HL-60 (cell line): ENCODE results near the gene NEDD8.

Experiments
- DNase-seq, 2 experiments: peaks; one replicate each; pipeline ENCODE4 v3.0.0-alpha.2; 2010 to 2020; ENCODE audit warnings: low read depth in 1 of 2, low spot score in 1 of 2
- H3K27ac ChIP-seq: fragments of 250-450 bp; sonication (Bioruptor Pico); replicated peaks from 2 replicates; pipeline ENCODE4 v1.5.1; 2020; ENCODE audit warnings: mild to moderate bottlenecking, moderate library complexity
- H3K27me3 ChIP-seq: fragments of 250-450 bp; sonication (Bioruptor Pico); 2 replicates; pipeline ENCODE4 v1.5.1; 2021; ENCODE audit warnings: mild to moderate bottlenecking, moderate library complexity; ENCODE audit not compliant: insufficient read depth, poor library complexity, severe bottlenecking
- H3K4me3 ChIP-seq: replicated peaks from 2 replicates; pipeline ENCODE4 v1.5.1; 2011; ENCODE audit warnings: mild to moderate bottlenecking, control low read depth, low read length; ENCODE audit not compliant: insufficient read depth
- GABPA ChIP-seq: IDR thresholded peaks from 2 replicates; pipeline ENCODE4 v1.6.1; 2012; ENCODE audit warnings: low read depth
- POLR2AphosphoS5 ChIP-seq: IDR thresholded peaks from 2 replicates; pipeline ENCODE4 v1.6.1; 2012; ENCODE audit warnings: low read depth
- SPI1 ChIP-seq: IDR thresholded peaks from 2 replicates; pipeline ENCODE4 v1.6.1; 2012; ENCODE audit warnings: low read depth, mild to moderate bottlenecking, borderline replicate concordance
- TF ChIP-seq, protein P1 (sequence below): IDR thresholded peaks from one replicate; pipeline ENCODE4 v1.5.1; 2011; ENCODE audit warnings: low read length, control low read depth, inconsistent platforms; ENCODE audit not compliant: insufficient read depth
- TF ChIP-seq, protein P2 (sequence below): IDR thresholded peaks from 2 replicates; pipeline ENCODE4 v1.6.1; 2012; ENCODE audit warnings: low read depth; ENCODE audit not compliant: insufficient replicate concordance

Gene NEDD8

DNA sequence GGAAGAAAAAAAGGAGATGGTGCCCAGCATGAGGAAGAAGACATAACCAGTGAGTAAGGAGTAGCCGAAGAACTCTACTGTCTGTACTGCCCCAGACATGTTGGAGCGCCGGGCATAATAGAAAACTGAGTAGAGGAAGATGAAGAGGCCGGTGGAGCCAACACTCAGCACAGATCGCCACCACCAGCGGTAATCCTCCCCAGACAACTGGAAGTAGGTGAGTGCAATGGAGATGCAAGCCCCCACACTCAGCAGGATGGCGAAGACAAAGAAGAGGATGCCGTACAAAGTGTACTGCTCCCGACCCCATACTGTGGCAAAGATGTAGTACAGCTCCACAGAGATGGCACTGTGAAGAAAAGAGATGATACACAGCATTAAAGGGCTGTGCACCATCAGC, 42.7 kb downstream of the NEDD8 start:
- H3K27ac ChIP-seq: 0 out of 2 replicates have a peak overlapping the region, but pooled peaks have one; percentile 79
- no peaks in the 10 kb centered on the region for H3K27me3 ChIP-seq
- H3K4me3 ChIP-seq: no peak overlapping the region
- TF ChIP-seq SPI1 (no peak), POLR2AphosphoS5 (no peak), GABPA (no peak)
- TF ChIP-seq, protein P1, sequence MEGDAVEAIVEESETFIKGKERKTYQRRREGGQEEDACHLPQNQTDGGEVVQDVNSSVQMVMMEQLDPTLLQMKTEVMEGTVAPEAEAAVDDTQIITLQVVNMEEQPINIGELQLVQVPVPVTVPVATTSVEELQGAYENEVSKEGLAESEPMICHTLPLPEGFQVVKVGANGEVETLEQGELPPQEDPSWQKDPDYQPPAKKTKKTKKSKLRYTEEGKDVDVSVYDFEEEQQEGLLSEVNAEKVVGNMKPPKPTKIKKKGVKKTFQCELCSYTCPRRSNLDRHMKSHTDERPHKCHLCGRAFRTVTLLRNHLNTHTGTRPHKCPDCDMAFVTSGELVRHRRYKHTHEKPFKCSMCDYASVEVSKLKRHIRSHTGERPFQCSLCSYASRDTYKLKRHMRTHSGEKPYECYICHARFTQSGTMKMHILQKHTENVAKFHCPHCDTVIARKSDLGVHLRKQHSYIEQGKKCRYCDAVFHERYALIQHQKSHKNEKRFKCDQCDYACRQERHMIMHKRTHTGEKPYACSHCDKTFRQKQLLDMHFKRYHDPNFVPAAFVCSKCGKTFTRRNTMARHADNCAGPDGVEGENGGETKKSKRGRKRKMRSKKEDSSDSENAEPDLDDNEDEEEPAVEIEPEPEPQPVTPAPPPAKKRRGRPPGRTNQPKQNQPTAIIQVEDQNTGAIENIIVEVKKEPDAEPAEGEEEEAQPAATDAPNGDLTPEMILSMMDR: no peak
- TF ChIP-seq, protein P2, sequence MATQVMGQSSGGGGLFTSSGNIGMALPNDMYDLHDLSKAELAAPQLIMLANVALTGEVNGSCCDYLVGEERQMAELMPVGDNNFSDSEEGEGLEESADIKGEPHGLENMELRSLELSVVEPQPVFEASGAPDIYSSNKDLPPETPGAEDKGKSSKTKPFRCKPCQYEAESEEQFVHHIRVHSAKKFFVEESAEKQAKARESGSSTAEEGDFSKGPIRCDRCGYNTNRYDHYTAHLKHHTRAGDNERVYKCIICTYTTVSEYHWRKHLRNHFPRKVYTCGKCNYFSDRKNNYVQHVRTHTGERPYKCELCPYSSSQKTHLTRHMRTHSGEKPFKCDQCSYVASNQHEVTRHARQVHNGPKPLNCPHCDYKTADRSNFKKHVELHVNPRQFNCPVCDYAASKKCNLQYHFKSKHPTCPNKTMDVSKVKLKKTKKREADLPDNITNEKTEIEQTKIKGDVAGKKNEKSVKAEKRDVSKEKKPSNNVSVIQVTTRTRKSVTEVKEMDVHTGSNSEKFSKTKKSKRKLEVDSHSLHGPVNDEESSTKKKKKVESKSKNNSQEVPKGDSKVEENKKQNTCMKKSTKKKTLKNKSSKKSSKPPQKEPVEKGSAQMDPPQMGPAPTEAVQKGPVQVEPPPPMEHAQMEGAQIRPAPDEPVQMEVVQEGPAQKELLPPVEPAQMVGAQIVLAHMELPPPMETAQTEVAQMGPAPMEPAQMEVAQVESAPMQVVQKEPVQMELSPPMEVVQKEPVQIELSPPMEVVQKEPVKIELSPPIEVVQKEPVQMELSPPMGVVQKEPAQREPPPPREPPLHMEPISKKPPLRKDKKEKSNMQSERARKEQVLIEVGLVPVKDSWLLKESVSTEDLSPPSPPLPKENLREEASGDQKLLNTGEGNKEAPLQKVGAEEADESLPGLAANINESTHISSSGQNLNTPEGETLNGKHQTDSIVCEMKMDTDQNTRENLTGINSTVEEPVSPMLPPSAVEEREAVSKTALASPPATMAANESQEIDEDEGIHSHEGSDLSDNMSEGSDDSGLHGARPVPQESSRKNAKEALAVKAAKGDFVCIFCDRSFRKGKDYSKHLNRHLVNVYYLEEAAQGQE: no peak
- no peak for DNase-seq

DNA sequence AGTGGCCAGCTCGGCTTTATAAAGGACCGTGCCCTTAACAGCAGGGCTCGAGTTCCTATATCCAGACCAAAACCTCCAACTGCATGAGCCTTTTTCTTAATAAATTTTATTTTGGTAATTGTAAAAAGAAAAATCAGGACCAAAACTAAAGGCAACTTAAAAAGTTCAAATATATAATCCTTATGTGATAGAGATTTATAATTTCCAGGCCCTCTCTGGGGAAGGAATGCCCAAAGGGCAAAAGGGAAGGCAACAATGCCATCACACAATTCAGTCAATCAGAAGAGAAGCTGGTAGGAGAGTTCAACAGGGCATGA, 43.1 kb downstream of the NEDD8 start:
- DNase-seq: no peak
- no peak for TF ChIP-seq POLR2AphosphoS5
- no peak for TF ChIP-seq GABPA
- TF ChIP-seq, protein P1: no peak
- no peak for TF ChIP-seq SPI1
- TF ChIP-seq, protein P2: no peak
- no peaks in the 10 kb centered on the region for H3K27me3 ChIP-seq
- H3K27ac ChIP-seq: peak overlapping the region; percentile 79; the same call in 1 of the 2 replicates
- peak overlapping the region; percentile 88 for H3K4me3 ChIP-seq

DNA sequence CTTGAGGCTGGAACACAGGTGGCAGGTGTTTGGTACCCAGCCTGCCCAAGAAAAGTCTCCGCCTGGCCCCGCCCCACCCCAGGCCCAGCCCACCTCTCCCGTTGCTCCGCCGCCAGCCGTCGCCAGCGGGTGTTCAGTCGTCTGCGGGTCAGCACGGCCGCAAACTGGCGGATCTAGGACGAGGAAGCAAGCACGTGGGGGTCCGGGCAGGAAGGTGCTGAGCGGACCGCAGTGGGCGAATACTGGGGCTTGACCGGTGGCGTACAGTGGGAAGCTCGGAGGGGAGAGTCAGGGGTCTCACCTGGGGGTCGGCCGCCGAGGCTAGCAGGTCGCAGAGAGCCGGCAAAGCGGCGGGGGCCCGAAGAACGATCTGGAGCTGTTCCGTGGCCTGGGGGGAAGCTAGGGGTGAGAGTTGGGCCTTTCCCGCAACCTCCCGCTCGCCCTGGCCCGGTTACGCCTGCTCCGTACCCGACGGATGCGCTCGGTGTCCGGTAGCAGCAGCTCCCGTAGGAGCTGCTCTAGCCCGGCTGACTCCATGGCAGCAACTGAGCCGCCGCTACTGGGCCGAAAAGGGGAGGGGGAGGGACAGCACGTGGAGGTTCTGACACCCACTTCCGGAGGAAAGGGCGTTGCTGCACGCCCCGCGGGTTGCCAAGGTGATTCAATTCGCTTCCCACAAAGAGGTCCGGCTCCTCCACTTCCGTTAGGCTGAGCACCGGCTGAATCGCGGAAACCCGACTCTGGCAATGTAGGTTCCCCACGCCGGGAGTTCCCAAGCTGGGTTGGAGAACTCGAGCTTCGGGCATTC, 43.7 kb downstream of the NEDD8 start, which contains the start of gene IPO4:
Gene IPO4 (minus strand): TSS at position 566 of the 808 bp plus-strand sequence. CDS start 29 bp downstream, at position 537.
- TF ChIP-seq, protein P1: no peak
- TF ChIP-seq, protein P2: peak; percentile 37
- TF ChIP-seq POLR2AphosphoS5 (peak; percentile 82; the same call in 1 of the 2 replicates), GABPA (peak; percentile 100), SPI1 (peak; percentile 58; the same call in 1 of the 2 replicates)
- H3K27ac ChIP-seq: peak within 1 kb of the TSS; percentile 79
- no peaks in the 10 kb centered on the region for H3K27me3 ChIP-seq
- peak; percentile 94 to 98 for DNase-seq
- H3K4me3 ChIP-seq: peak within 1 kb of the TSS; percentile 88
